ENCODE data around the gene TMEM14A. TPM values are rescaled to one million over a fixed set of nuclear protein-coding genes. Genes with fewer than 3 reads are reported as not detected.

Gene TMEM14A
- total RNA-seq, 4 donors from 2014 or later, result 12.5 to 35.8 (median 19.4) TPM; not detected in 1

- H3K9me3 ChIP-seq, result no peaks in the 10 kb centered on the region
- H3K36me3 ChIP-seq, result no peaks in the 10 kb centered on the region
- H3K27ac ChIP-seq, result no peak overlapping the region
- H3K27me3 ChIP-seq, result no peaks in the 10 kb centered on the region
- WGBS, 2 donors (ENCODE audit: low coverage in 1 of 2), result 90 to 100% methylated on average over 2 to 3 of the region's 3 CpGs
- TF ChIP-seq POLR2A (IDR thresholded peaks at IDR 0.05), result no peak
- no peak for TF ChIP-seq EP300 (IDR thresholded peaks at IDR 0.05; ENCODE audit: low read depth)
- no peak for TF ChIP-seq POLR2AphosphoS5 (IDR thresholded peaks at IDR 0.05)
- TF ChIP-seq CTCF (IDR thresholded peaks at IDR 0.05), result no peak
- no peak for DNase-seq
- H3K4me3 ChIP-seq, result no peak overlapping the region
- intact Hi-C loops (cut with DNase I; ENCODE audit: low total_unique reads) (no loop called here), in situ Hi-C loops (cut with MboI; ENCODE audit: low pct_ligation_motif_present in 1 of 4, low pct_unique_long_range_greater_than_20kb in 1 of 4, low sequenced_read_pairs in 3 of 4) (no loop called here)
- H3K4me1 ChIP-seq, result no peaks in the 10 kb centered on the region
Measured at GRCh38 chr6:52734072-52734471, 63.2 kb downstream of the TMEM14A start.

- TF ChIP-seq EP300 (IDR thresholded peaks at IDR 0.05; ENCODE audit: low read depth), result no peak
- no peak for TF ChIP-seq POLR2A (IDR thresholded peaks at IDR 0.05)
- TF ChIP-seq CTCF (IDR thresholded peaks at IDR 0.05), result no peak
- no peak for TF ChIP-seq POLR2AphosphoS5 (IDR thresholded peaks at IDR 0.05)
- intact Hi-C loops (cut with DNase I; ENCODE audit: low total_unique reads), result no loop called here
- Histone ChIP-seq H3K4me3 (no peak overlapping the region), H3K27me3 (no peaks in the 10 kb centered on the region), H3K27ac (no peak overlapping the region), H3K36me3 (no peaks in the 10 kb centered on the region), H3K4me1 (no peaks in the 10 kb centered on the region), H3K9me3 (no peaks in the 10 kb centered on the region)
- WGBS, 2 donors (ENCODE audit: low coverage in 1 of 2), result 82% methylated on average over 6 of the region's 6 CpGs; no CpG with 5 or more reads in 1 of the 2 donors
- no peak for DNase-seq
- in situ Hi-C loops (cut with MboI; ENCODE audit: low pct_ligation_motif_present in 1 of 4, low pct_unique_long_range_greater_than_20kb in 1 of 4, low sequenced_read_pairs in 3 of 4), result no loop called here
Measured at GRCh38 chr6:52735071-52735470, 64.2 kb downstream of the TMEM14A start.

- no peaks in the 10 kb centered on the region for H3K27me3 ChIP-seq
- TF ChIP-seq EP300 (IDR thresholded peaks at IDR 0.05; ENCODE audit: low read depth) (no peak), POLR2A (IDR thresholded peaks at IDR 0.05) (no peak), POLR2AphosphoS5 (IDR thresholded peaks at IDR 0.05) (no peak), CTCF (IDR thresholded peaks at IDR 0.05) (no peak)
- no peaks in the 10 kb centered on the region for H3K36me3 ChIP-seq
- intact Hi-C loops (cut with DNase I; ENCODE audit: low total_unique reads) (no loop called here), in situ Hi-C loops (cut with MboI; ENCODE audit: low pct_ligation_motif_present in 1 of 4, low pct_unique_long_range_greater_than_20kb in 1 of 4, low sequenced_read_pairs in 3 of 4) (no loop called here)
- 80% methylated on average over 1 of the region's 1 CpG; no CpG with 5 or more reads in 1 of the 2 donors for WGBS, 2 donors (ENCODE audit: low coverage in 1 of 2)
- H3K27ac ChIP-seq, result no peak overlapping the region
- H3K4me1 ChIP-seq, result no peaks in the 10 kb centered on the region
- H3K4me3 ChIP-seq, result no peak overlapping the region
- no peak for DNase-seq
- H3K9me3 ChIP-seq, result no peaks in the 10 kb centered on the region
Measured at GRCh38 chr6:52736145-52736544, 65.2 kb downstream of the TMEM14A start.

Small RNA genes within 50 kb of the gene (small RNA-seq; reads per million reads assigned to genes)
- 0 reads per million in 4 donors for gene AL109918.2

Other genes starting within 250 kb of the TMEM14A start
- 10 to 100 TPM in 2 of 4 donors, 1 to 10 TPM in 2; 8.4 to 15.4 (median 11.7) TPM for gene TRAM2, start 94.1 kb upstream of the TMEM14A start, total RNA-seq
- under 1 TPM in 1 of 4 donors, not detected in 3; 1.00 TPM for gene GSTA2, start 92.4 kb downstream of the TMEM14A start, total RNA-seq
- 10 to 100 TPM in 2 of 4 donors, 1 to 10 TPM in 1, not detected in 1; 1.4 to 18.5 (median 16.2) TPM for gene GSTA1, start 132.7 kb downstream of the TMEM14A start, total RNA-seq
- gene GSTA5, start 169.7 kb downstream of the TMEM14A start, total RNA-seq, result not detected
- not detected for gene GSTA3, start 238.6 kb downstream of the TMEM14A start, total RNA-seq